Stimulated activated CD4-positive, alpha-beta T cell treated with anti-CD3 and anti-CD28 coated beads, TNF-alpha, amount 100 ng/mL, for 1 hour (primary cell): Measurements from ENCODE around the gene ZNF664.

Experiments used
- DNase-seq, 3 donors: peaks; one replicate each; pipeline ENCODE4 v3.0.0-alpha.2; 2020; ENCODE audit warnings: low read depth in 3 of 3, low spot score in 1 of 3

ZNF664 gene

DNA sequence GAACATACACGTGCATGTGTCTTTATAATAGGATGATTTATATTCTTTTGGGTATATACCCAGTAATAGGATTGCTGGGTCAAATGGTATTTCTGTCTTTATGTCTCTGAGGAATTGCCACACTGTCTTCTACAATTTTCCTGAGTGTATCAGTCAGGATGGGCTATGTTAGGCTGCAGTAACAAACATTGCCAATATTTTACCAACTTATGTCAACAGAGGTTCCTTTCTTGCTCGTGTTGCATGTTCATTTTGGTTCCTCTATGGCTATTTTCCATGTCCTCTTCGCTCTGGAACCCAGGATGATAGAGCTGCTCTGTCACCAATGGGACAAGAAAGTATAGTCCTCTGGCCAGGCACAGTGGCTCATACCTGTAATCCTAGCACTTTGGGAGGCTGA is 86.7 kb downstream of the ZNF664 start:
- DNase-seq = no peak
